Stimulated activated naive CD4-positive, alpha-beta T cell treated with Interleukin-2 at 50 U/mL for 16 hours (primary cell): Measurements from ENCODE around the gene GATB.

ENCODE experiments used
- DNase-seq: peaks from one replicate; lab custom pipeline; 2025; lab: John Stamatoyannopoulos, UW

The GATB gene

GRCh38 chr4:151651496-151651895 is 109.3 kb downstream of the GATB start:
- no peak for DNase-seq

- DNase-seq = no peak
Observed at GRCh38 chr4:151649479-151649878, 111.3 kb downstream of the GATB start.

GRCh38 chr4:151646322-151646721 is 114.5 kb downstream of the GATB start:
- no peak for DNase-seq

GRCh38 chr4:151644622-151645021 is 116.2 kb downstream of the GATB start:
- no peak for DNase-seq

- DNase-seq = no peak
Observed at GRCh38 chr4:151643564-151643963, 117.2 kb downstream of the GATB start.

DNA sequence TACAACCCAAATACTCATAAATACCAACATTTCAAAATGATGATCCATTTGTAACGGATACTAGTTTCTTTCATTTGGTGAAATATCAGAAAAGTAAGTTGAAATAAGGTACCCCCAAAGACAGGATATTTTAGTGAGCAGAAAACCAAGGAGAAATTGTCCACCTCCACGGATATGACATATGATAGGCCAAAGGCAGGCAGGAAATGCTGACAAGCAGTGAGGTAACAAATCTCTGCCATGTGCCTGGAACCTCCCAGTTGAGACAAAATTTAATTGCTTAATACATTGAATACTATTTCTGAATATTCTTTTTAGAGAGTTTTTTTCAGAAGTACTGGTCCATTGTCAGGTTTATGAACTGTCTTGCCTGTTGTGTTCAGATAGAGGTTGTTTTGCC is 118.8 kb downstream of the GATB start:
- DNase-seq = no peak

- DNase-seq = no peak
Observed at GRCh38 chr4:151641167-151641566, 119.6 kb downstream of the GATB start.

GRCh38 chr4:151640381-151640780 is 120.4 kb downstream of the GATB start:
- no peak for DNase-seq

DNA sequence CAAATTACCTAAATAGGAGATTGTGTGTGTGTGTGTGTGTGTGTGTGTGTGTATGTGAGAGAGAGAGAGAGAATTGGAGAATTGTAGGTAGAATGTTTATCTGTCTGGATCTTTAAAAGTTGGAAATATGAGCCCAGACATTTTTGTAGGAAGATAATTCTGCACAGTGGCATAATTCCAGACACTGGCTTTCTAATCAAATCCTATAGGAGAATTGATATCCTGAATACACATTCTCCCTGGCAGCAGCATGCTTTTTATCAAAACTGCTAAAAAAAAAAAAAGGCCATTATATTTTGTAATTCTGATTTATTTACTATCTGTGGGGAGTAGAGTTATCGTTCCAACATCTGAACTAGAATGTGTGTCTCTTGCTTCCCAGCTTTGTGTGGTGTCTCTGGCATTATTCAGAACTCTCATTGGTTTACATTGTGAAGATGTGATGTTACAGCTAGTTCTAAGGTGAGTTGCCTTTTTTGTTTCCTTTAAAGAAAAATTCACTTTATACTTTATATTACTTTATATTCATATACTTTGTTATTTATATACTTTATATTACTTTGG is 122.4 kb downstream of the GATB start:
- no peak for DNase-seq

GRCh38 chr4:151631349-151631748 is 129.5 kb downstream of the GATB start:
- no peak for DNase-seq

DNA sequence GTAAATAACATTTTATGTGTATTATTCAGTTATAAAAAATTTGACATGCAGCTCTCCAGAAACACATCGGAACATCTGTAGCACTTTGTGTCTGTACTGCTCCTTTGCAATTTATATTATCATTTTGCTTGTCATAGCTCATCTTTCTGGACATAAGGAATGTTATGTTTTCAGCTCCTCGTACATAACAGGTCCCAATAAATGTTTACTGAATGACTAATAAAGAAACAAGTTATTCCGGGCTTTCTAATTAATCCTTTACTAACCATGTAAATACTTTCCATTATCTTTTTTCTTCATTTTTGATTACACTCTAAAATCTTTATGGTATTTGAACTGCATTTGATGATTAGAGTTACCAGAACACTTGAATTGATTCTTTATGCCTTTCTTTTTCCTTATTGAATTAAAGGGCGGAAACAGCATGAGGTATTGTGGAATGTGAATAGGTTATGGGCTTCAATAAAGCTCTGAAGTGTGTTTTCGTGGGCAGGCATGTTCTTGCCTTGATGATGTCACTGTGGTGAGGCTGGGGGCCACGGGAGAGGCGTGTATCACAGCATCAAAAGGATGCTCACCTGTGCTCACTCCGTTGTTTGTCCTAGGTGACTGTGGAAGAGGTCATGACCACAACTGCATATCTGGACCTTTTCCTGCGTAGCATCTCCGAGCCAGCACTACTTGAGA is 131.6 kb downstream of the GATB start:
- no peak for DNase-seq

DNA sequence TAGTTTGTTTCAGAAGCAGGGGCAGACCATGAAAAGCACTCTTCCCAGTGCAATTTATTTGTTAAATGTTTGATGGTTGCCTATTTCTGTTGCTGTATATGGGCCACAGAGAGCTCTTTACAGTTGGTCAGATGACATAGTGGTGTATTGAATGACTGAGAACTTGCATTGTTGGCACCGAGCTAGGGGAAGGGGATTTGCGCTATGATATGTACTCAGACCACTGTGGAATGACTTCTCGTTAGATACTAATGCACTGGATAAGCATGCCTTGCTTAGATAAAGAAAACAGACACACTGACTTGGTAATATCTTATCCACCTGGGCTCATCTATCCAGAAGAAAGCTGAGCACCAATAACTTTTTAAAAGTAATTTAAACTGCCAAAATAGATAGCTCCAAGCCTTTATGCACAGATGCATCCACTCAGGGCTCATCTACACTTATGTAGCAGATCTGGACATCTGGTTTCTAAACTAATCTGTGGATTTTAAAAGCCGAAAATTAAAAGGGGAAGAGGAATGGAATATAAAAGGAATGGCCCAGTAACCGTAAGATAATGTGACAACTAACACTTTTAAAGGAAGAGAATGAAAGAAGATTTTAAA is 132.7 kb downstream of the GATB start:
- no peak for DNase-seq

- DNase-seq = no peak
Observed at GRCh38 chr4:151627491-151627890, 133.3 kb downstream of the GATB start.

- DNase-seq = no peak
Observed at GRCh38 chr4:151626751-151627150, 134.1 kb downstream of the GATB start.

GRCh38 chr4:151626228-151626627 is 134.6 kb downstream of the GATB start:
- no peak for DNase-seq

GRCh38 chr4:151624626-151625565 is 135.9 kb downstream of the GATB start:
- DNase-seq = no peak
